Measurements from ENCODE around the gene SYT9. TPM values are rescaled to one million over a fixed set of nuclear protein-coding genes. Genes with fewer than 3 reads are reported as not detected.

Gene SYT9
- polyA plus RNA-seq, 1 donor from 2014 or later, result 2.3 TPM

DNA sequence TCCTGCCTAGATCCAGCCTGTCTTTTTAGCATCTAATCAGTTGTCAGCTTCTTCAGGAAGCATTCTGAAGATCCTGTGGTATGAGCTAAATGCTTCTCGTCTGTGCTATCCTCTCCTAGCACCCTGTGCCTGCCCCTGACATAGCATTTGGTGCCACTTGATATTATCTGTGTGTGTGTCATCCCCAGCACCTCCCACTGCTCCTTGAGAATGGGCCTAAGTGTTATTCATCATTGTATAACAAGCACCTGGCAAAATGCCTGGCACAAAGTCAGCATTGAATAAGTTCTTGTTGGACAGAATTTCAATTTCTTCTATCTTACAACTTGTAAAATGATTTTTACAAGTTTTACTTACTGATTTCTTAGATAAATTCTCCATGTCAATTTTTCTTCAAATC lies 205.5 kb downstream of the SYT9 start:
- H3K4me2 ChIP-seq (ENCODE audit: low read length), result no peak overlapping the region

DNA sequence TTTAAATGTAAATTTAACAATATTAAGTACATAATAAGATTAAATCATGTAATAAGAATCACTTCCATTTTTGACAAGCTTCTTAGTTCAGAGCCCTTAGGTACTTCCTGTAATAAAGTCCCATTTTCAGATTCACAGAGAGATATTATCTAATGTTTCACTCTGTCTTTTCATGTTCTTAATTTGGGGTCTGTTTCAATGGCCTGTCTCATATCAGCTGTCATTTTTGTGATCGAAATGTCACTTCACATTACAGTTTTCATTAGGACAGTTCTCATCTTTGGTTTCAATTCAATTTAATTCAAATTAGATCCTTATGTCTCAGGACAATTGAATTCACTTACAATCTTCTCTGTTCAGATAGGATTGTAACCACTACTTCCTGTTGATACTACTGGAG lies 211.0 kb downstream of the SYT9 start:
- Histone ChIP-seq H3K36me3 (ENCODE audit: insufficient read depth, low read length) (no peaks in the 10 kb centered on the region), H3K27me3 (ENCODE audit: insufficient read depth, low read depth, low read length) (no peaks in the 10 kb centered on the region), H3K9me2 (ENCODE audit: insufficient read depth, low read length) (no peaks in the 10 kb centered on the region), H2AFZ (ENCODE audit: low read depth, low read length) (no peak overlapping the region), H3K4me3 (ENCODE audit: low read length) (no peak overlapping the region), H3K9me3 (ENCODE audit: low read length) (no peaks in the 10 kb centered on the region), H3K4me2 (ENCODE audit: low read length) (no peak overlapping the region), H4K20me1 (ENCODE audit: insufficient read depth) (no peaks in the 10 kb centered on the region), H3K27ac (ENCODE audit: low read length) (no peak overlapping the region), H3F3A (ENCODE audit: insufficient read depth, low read length, poor library complexity, severe bottlenecking) (no peaks in the 10 kb centered on the region), H3K9ac (ENCODE audit: low read length) (no peak overlapping the region), H3K79me2 (replicated peaks; ENCODE audit: insufficient read depth, low read length) (no peaks in the 10 kb centered on the region)
- TF ChIP-seq, protein P1, sequence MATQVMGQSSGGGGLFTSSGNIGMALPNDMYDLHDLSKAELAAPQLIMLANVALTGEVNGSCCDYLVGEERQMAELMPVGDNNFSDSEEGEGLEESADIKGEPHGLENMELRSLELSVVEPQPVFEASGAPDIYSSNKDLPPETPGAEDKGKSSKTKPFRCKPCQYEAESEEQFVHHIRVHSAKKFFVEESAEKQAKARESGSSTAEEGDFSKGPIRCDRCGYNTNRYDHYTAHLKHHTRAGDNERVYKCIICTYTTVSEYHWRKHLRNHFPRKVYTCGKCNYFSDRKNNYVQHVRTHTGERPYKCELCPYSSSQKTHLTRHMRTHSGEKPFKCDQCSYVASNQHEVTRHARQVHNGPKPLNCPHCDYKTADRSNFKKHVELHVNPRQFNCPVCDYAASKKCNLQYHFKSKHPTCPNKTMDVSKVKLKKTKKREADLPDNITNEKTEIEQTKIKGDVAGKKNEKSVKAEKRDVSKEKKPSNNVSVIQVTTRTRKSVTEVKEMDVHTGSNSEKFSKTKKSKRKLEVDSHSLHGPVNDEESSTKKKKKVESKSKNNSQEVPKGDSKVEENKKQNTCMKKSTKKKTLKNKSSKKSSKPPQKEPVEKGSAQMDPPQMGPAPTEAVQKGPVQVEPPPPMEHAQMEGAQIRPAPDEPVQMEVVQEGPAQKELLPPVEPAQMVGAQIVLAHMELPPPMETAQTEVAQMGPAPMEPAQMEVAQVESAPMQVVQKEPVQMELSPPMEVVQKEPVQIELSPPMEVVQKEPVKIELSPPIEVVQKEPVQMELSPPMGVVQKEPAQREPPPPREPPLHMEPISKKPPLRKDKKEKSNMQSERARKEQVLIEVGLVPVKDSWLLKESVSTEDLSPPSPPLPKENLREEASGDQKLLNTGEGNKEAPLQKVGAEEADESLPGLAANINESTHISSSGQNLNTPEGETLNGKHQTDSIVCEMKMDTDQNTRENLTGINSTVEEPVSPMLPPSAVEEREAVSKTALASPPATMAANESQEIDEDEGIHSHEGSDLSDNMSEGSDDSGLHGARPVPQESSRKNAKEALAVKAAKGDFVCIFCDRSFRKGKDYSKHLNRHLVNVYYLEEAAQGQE (IDR thresholded peaks at IDR 0.05; ENCODE audit: borderline replicate concordance), result no peak
- TF ChIP-seq POLR2AphosphoS5 (IDR thresholded peaks at IDR 0.05), result no peak
- TF ChIP-seq, protein P2, sequence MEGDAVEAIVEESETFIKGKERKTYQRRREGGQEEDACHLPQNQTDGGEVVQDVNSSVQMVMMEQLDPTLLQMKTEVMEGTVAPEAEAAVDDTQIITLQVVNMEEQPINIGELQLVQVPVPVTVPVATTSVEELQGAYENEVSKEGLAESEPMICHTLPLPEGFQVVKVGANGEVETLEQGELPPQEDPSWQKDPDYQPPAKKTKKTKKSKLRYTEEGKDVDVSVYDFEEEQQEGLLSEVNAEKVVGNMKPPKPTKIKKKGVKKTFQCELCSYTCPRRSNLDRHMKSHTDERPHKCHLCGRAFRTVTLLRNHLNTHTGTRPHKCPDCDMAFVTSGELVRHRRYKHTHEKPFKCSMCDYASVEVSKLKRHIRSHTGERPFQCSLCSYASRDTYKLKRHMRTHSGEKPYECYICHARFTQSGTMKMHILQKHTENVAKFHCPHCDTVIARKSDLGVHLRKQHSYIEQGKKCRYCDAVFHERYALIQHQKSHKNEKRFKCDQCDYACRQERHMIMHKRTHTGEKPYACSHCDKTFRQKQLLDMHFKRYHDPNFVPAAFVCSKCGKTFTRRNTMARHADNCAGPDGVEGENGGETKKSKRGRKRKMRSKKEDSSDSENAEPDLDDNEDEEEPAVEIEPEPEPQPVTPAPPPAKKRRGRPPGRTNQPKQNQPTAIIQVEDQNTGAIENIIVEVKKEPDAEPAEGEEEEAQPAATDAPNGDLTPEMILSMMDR (IDR thresholded peaks at IDR 0.05; ENCODE audit: poor library complexity, severe bottlenecking), result no peak
- no peak for TF ChIP-seq EZH2 (IDR thresholded peaks at IDR 0.05; ENCODE audit: borderline replicate concordance, insufficient read depth, low read length, poor library complexity, severe bottlenecking)
- TF ChIP-seq RAD21 (conservative IDR thresholded peaks at IDR 0.05), result no peak
- no peak for TF ChIP-seq MXI1 (conservative IDR thresholded peaks at IDR 0.05; ENCODE audit: poor library complexity, severe bottlenecking)
- TF ChIP-seq EP300 (conservative IDR thresholded peaks at IDR 0.05; ENCODE audit: poor library complexity, severe bottlenecking), result no peak
- TF ChIP-seq TAF1 (IDR thresholded peaks at IDR 0.05; ENCODE audit: low read depth), result no peak
- TF ChIP-seq SMC3 (conservative IDR thresholded peaks at IDR 0.05; ENCODE audit: poor library complexity), result no peak

More for the DNA sequence above, 205.5 kb downstream of the SYT9 start:
- H3K9me3 ChIP-seq (ENCODE audit: low read length), result no peaks in the 10 kb centered on the region
- no peak overlapping the region for H3K27ac ChIP-seq (ENCODE audit: low read length)
- H3K27me3 ChIP-seq (ENCODE audit: insufficient read depth, low read depth, low read length), result no peaks in the 10 kb centered on the region
- TF ChIP-seq, protein P2 (IDR thresholded peaks at IDR 0.05; ENCODE audit: poor library complexity, severe bottlenecking), result no peak
- TF ChIP-seq MXI1 (conservative IDR thresholded peaks at IDR 0.05; ENCODE audit: poor library complexity, severe bottlenecking), result no peak
- TF ChIP-seq, protein P1 (IDR thresholded peaks at IDR 0.05; ENCODE audit: borderline replicate concordance), result no peak
- no peak for TF ChIP-seq TAF1 (IDR thresholded peaks at IDR 0.05; ENCODE audit: low read depth)
- TF ChIP-seq SMC3 (conservative IDR thresholded peaks at IDR 0.05; ENCODE audit: poor library complexity), result no peak
- no peak for TF ChIP-seq EZH2 (IDR thresholded peaks at IDR 0.05; ENCODE audit: borderline replicate concordance, insufficient read depth, low read length, poor library complexity, severe bottlenecking)
- no peak for TF ChIP-seq EP300 (conservative IDR thresholded peaks at IDR 0.05; ENCODE audit: poor library complexity, severe bottlenecking)
- no peak for TF ChIP-seq RAD21 (conservative IDR thresholded peaks at IDR 0.05)
- TF ChIP-seq POLR2AphosphoS5 (IDR thresholded peaks at IDR 0.05), result no peak
- H3F3A ChIP-seq (ENCODE audit: insufficient read depth, low read length, poor library complexity, severe bottlenecking), result no peaks in the 10 kb centered on the region
- no peaks in the 10 kb centered on the region for H3K36me3 ChIP-seq (ENCODE audit: insufficient read depth, low read length)
- H3K4me3 ChIP-seq (ENCODE audit: low read length), result no peak overlapping the region
- no peak overlapping the region for H2AFZ ChIP-seq (ENCODE audit: low read depth, low read length)
- H4K20me1 ChIP-seq (ENCODE audit: insufficient read depth), result no peaks in the 10 kb centered on the region
- H3K79me2 ChIP-seq (replicated peaks; ENCODE audit: insufficient read depth, low read length), result no peaks in the 10 kb centered on the region
- H3K9ac ChIP-seq (ENCODE audit: low read length), result no peak overlapping the region
- H3K9me2 ChIP-seq (ENCODE audit: insufficient read depth, low read length), result no peaks in the 10 kb centered on the region
